Measurements from ENCODE around the gene KCNQ1.

The KCNQ1 gene

GRCh38 chr11:2830886-2831285 is 386.1 kb downstream of the KCNQ1 start:
- Histone ChIP-seq H3K79me2 (ENCODE audit: insufficient read depth, low read length) (no peaks in the 10 kb centered on the region), H4K20me1 (ENCODE audit: insufficient read depth, low read length, poor library complexity, severe bottlenecking) (no peaks in the 10 kb centered on the region), H3K9me2 (replicated peaks; ENCODE audit: low read depth, low read length) (no peaks in the 10 kb centered on the region), H3K27me3 (ENCODE audit: insufficient read depth, low read length, poor library complexity, severe bottlenecking) (no peaks in the 10 kb centered on the region), H3K4me1 (ENCODE audit: insufficient read depth, low read length, poor library complexity, severe bottlenecking) (no peaks in the 10 kb centered on the region), H2AFZ (ENCODE audit: low read length) (no peak overlapping the region), H3K9me3 (ENCODE audit: insufficient read depth, low read depth, low read length) (peaks cover 13% of the 10 kb centered on the region; the same call in 1 of the 2 replicates), H3K36me3 (ENCODE audit: insufficient read depth, low read length) (no peaks in the 10 kb centered on the region), H3K4me2 (ENCODE audit: low read depth, low read length, poor library complexity, severe bottlenecking) (no peak overlapping the region), H3K4me3 (ENCODE audit: low read length, poor library complexity, severe bottlenecking) (no peak overlapping the region), H3K9ac (ENCODE audit: low read depth, low read length, poor library complexity, severe bottlenecking) (no peak overlapping the region), H3F3A (ENCODE audit: low read depth) (no peaks in the 10 kb centered on the region)
- TF ChIP-seq EZH2phosphoT487 (IDR thresholded peaks at IDR 0.05; ENCODE audit: borderline replicate concordance) (no peak), CTCF (conservative IDR thresholded peaks at IDR 0.05; ENCODE audit: low read length) (no peak)

- no peaks in the 10 kb centered on the region for H3K9me2 ChIP-seq (replicated peaks; ENCODE audit: low read depth, low read length)
- H3K9ac ChIP-seq (ENCODE audit: low read depth, low read length, poor library complexity, severe bottlenecking) = no peak overlapping the region
- H3K27me3 ChIP-seq (ENCODE audit: insufficient read depth, low read length, poor library complexity, severe bottlenecking) = no peaks in the 10 kb centered on the region
- no peaks in the 10 kb centered on the region for H3F3A ChIP-seq (ENCODE audit: low read depth)
- H3K4me2 ChIP-seq (ENCODE audit: low read depth, low read length, poor library complexity, severe bottlenecking) = no peak overlapping the region
- H3K4me1 ChIP-seq (ENCODE audit: insufficient read depth, low read length, poor library complexity, severe bottlenecking) = no peaks in the 10 kb centered on the region
- peaks cover 13% of the 10 kb centered on the region; the same call in 1 of the 2 replicates for H3K9me3 ChIP-seq (ENCODE audit: insufficient read depth, low read depth, low read length)
- H3K4me3 ChIP-seq (ENCODE audit: low read length, poor library complexity, severe bottlenecking) = no peak overlapping the region
- no peaks in the 10 kb centered on the region for H3K79me2 ChIP-seq (ENCODE audit: insufficient read depth, low read length)
- TF ChIP-seq EZH2phosphoT487 (IDR thresholded peaks at IDR 0.05; ENCODE audit: borderline replicate concordance) (no peak), CTCF (conservative IDR thresholded peaks at IDR 0.05; ENCODE audit: low read length) (no peak)
- no peak overlapping the region for H2AFZ ChIP-seq (ENCODE audit: low read length)
- no peaks in the 10 kb centered on the region for H4K20me1 ChIP-seq (ENCODE audit: insufficient read depth, low read length, poor library complexity, severe bottlenecking)
- no peaks in the 10 kb centered on the region for H3K36me3 ChIP-seq (ENCODE audit: insufficient read depth, low read length)
Observed at GRCh38 chr11:2831781-2832532, 387.1 kb downstream of the KCNQ1 start.

GRCh38 chr11:2832533-2833020 is 387.8 kb downstream of the KCNQ1 start:
- H3F3A ChIP-seq (ENCODE audit: low read depth) = no peaks in the 10 kb centered on the region
- H3K9ac ChIP-seq (ENCODE audit: low read depth, low read length, poor library complexity, severe bottlenecking) = no peak overlapping the region
- no peaks in the 10 kb centered on the region for H3K9me2 ChIP-seq (replicated peaks; ENCODE audit: low read depth, low read length)
- no peak overlapping the region for H3K4me2 ChIP-seq (ENCODE audit: low read depth, low read length, poor library complexity, severe bottlenecking)
- H3K36me3 ChIP-seq (ENCODE audit: insufficient read depth, low read length) = no peaks in the 10 kb centered on the region
- no peaks in the 10 kb centered on the region for H4K20me1 ChIP-seq (ENCODE audit: insufficient read depth, low read length, poor library complexity, severe bottlenecking)
- no peaks in the 10 kb centered on the region for H3K79me2 ChIP-seq (ENCODE audit: insufficient read depth, low read length)
- no peak for TF ChIP-seq EZH2phosphoT487 (IDR thresholded peaks at IDR 0.05; ENCODE audit: borderline replicate concordance)
- no peak for TF ChIP-seq CTCF (conservative IDR thresholded peaks at IDR 0.05; ENCODE audit: low read length)
- no peak overlapping the region for H2AFZ ChIP-seq (ENCODE audit: low read length)
- peaks cover 13% of the 10 kb centered on the region; the same call in 1 of the 2 replicates for H3K9me3 ChIP-seq (ENCODE audit: insufficient read depth, low read depth, low read length)
- H3K27me3 ChIP-seq (ENCODE audit: insufficient read depth, low read length, poor library complexity, severe bottlenecking) = no peaks in the 10 kb centered on the region
- H3K4me1 ChIP-seq (ENCODE audit: insufficient read depth, low read length, poor library complexity, severe bottlenecking) = peaks cover 3% of the 10 kb centered on the region
- H3K4me3 ChIP-seq (ENCODE audit: low read length, poor library complexity, severe bottlenecking) = no peak overlapping the region

All from Loucy (cell line).